GM06990 (cell line): ENCODE data around the gene CEP76.

Experiments
- DNase-seq: peaks from one replicate; pipeline ENCODE4 v3.0.0-alpha.2; 2011; ENCODE audit not compliant: insufficient read length; ENCODE audit errors: extremely low read depth
- H3K27me3 ChIP-seq: replicated peaks from 2 replicates; pipeline ENCODE4 v1.6.0; 2011; ENCODE audit warnings: low read length; ENCODE audit not compliant: control insufficient read depth, insufficient read depth
- H3K36me3 ChIP-seq: 2 replicates; pipeline ENCODE4 v1.5.1; 2011; ENCODE audit warnings: low read length; ENCODE audit not compliant: control insufficient read depth, insufficient read depth
- H3K4me3 ChIP-seq: replicated peaks from 2 replicates; pipeline ENCODE4 v1.5.1; 2011; ENCODE audit warnings: low read depth, mild to moderate bottlenecking, control low read depth, low read length
- CTCF ChIP-seq: IDR thresholded peaks from 2 replicates; pipeline ENCODE4 v1.5.1; 2011; ENCODE audit warnings: low read length, control low read depth, mild to moderate bottlenecking, inconsistent platforms; ENCODE audit not compliant: insufficient read depth, poor library complexity, severe bottlenecking

The CEP76 gene

GRCh38 chr18:12639990-12640880, 62.3 kb downstream of the CEP76 start:
- Histone ChIP-seq H3K4me3 (no peak overlapping the region), H3K36me3 (no peaks in the 10 kb centered on the region), H3K27me3 (no peaks in the 10 kb centered on the region)
- no peak for TF ChIP-seq CTCF
- DNase-seq, result no peak

- H3K4me3 ChIP-seq, result no peak overlapping the region
- no peaks in the 10 kb centered on the region for H3K27me3 ChIP-seq
- no peak for DNase-seq
- H3K36me3 ChIP-seq, result no peaks in the 10 kb centered on the region
- no peak for TF ChIP-seq CTCF
Observed at GRCh38 chr18:12638644-12639124, 63.8 kb downstream of the CEP76 start.

GRCh38 chr18:12637901-12638643, 64.5 kb downstream of the CEP76 start:
- Histone ChIP-seq H3K4me3 (no peak overlapping the region), H3K36me3 (no peaks in the 10 kb centered on the region), H3K27me3 (no peaks in the 10 kb centered on the region)
- TF ChIP-seq CTCF, result no peak
- no peak for DNase-seq

- Histone ChIP-seq H3K27me3 (no peaks in the 10 kb centered on the region), H3K36me3 (no peaks in the 10 kb centered on the region), H3K4me3 (no peak overlapping the region)
- no peak for TF ChIP-seq CTCF
- no peak for DNase-seq
Observed at GRCh38 chr18:12637393-12637792, 65.1 kb downstream of the CEP76 start.

GRCh38 chr18:12631831-12632477, 70.6 kb downstream of the CEP76 start:
- Histone ChIP-seq H3K4me3 (no peak overlapping the region), H3K36me3 (no peaks in the 10 kb centered on the region), H3K27me3 (no peaks in the 10 kb centered on the region)
- no peak for DNase-seq
- TF ChIP-seq CTCF, result no peak
